CD4-positive, alpha-beta T cell (primary cell): ENCODE measurements around the gene KCNQ1OT1. TPM values are rescaled to one million over a fixed set of nuclear protein-coding genes. Genes with fewer than 3 reads are reported as not detected.

Experiments
- ATAC-seq: fragments of 200-7000 bp; cut with Tn5 transposase; one replicate; pipeline ENCODE4 v1.10.0; 2022; ENCODE audit warnings: mild to moderate bottlenecking; ENCODE audit not compliant: poor library complexity
- CTCF ChIA-PET: fragments of 350-600 bp; sonication (Branson Sonifier 250); formaldehyde crosslinking; loops from one replicate; lab custom pipeline; 2021; ENCODE audit warnings: antibody characterized with exemption, inconsistent platforms; lab: Charles Lee
- POLR2A ChIA-PET: fragments of 350-600 bp; sonication (Branson Sonifier 250); formaldehyde crosslinking; loops from one replicate; lab custom pipeline; 2021; ENCODE audit warnings: antibody characterized with exemption, inconsistent platforms; lab: Charles Lee
- DNase-seq, 14 experiments: peaks; one replicate each; pipeline ENCODE4 v3.0.0-alpha.2; 2013 to 2020; ENCODE audit warnings: mixed read lengths in 2 of 14
- H3K27ac ChIP-seq, 2 donors: one replicate each; pipeline versions ENCODE4 v1.5.1 to v1.7.0; 2013; ENCODE audit warnings: low read length in 2 of 2, low read depth in 1 of 2, mild to moderate bottlenecking in 1 of 2
- H3K27me3 ChIP-seq, 2 experiments: 1 replicate in 1 of 2; 2 replicates in 1 of 2; pipeline versions ENCODE4 v1.6.1 to v1.7.0; 2013; ENCODE audit warnings: low read length in 2 of 2, control low read depth in 1 of 2, mild to moderate bottlenecking in 1 of 2, moderate library complexity in 1 of 2; ENCODE audit not compliant: insufficient read depth in 2 of 2, control insufficient read depth in 1 of 2
- H3K36me3 ChIP-seq: one replicate; pipeline ENCODE4 v1.6.1; 2013; ENCODE audit warnings: low read length, control low read depth; ENCODE audit not compliant: insufficient read depth
- H3K4me1 ChIP-seq: one replicate; pipeline ENCODE4 v1.6.1; 2013; ENCODE audit warnings: low read length, control low read depth; ENCODE audit not compliant: insufficient read depth
- H3K4me3 ChIP-seq: one replicate; pipeline ENCODE4 v1.5.1; 2013; ENCODE audit warnings: mild to moderate bottlenecking, low read length, moderate library complexity
- H3K9me3 ChIP-seq, 2 experiments: 1 replicate in 1 of 2; 2 replicates in 1 of 2; pipeline versions ENCODE4 v1.6.1 to v1.7.0; 2013; ENCODE audit warnings: low read length in 2 of 2, mild to moderate bottlenecking in 2 of 2, control low read depth in 1 of 2, moderate library complexity in 1 of 2; ENCODE audit not compliant: control insufficient read depth in 1 of 2, insufficient read depth in 1 of 2
- H3K27ac Mint-ChIP-seq: one replicate; pipeline ENCODE4 v1.8.0; 2020; ENCODE audit warnings: mixed read lengths
- H3K27me3 Mint-ChIP-seq: one replicate; pipeline ENCODE4 v1.8.0; 2021; ENCODE audit warnings: mixed read lengths
- H3K36me3 Mint-ChIP-seq: one replicate; pipeline ENCODE4 v1.8.0; 2021; ENCODE audit warnings: low read depth, mixed read lengths
- H3K4me1 Mint-ChIP-seq: one replicate; pipeline ENCODE4 v1.8.0; 2021; ENCODE audit warnings: low read depth, mixed read lengths
- H3K4me3 Mint-ChIP-seq: one replicate; pipeline ENCODE4 v1.8.0; 2020; ENCODE audit warnings: mild to moderate bottlenecking, mixed read lengths
- H3K9me3 Mint-ChIP-seq: one replicate; pipeline ENCODE4 v1.8.0; 2020; ENCODE audit warnings: mixed read lengths
- CTCF ChIP-seq: fragments of 200-600 bp; IDR thresholded peaks from one replicate; pipeline ENCODE4 v1.8.0; 2022; ENCODE audit warnings: antibody characterized with exemption, mild to moderate bottlenecking
- intact Hi-C, 2 experiments: fragments of 100-400 bp; cut with DNase I in 1 of 2; cut with micrococcal nuclease in 1 of 2; formaldehyde crosslinking; loops; one replicate each; pipeline versions ENCODE4 v1.15.1 to v1.9.0; 2023 to 2025; cut with DNase I, micrococcal nuclease
- total RNA-seq, 174 experiments: library from RNA in 2 of 174; stranded (reverse) in 2 of 174; gene quantifications; one replicate each; pipeline ENCODE4 v1.2.3 and lab custom pipeline; 2021 to 2026

KCNQ1OT1 gene
- total RNA-seq, 2 experiments from 2014 or later, result 0.17 to 0.22 TPM

- Mint-ChIP-seq H3K27ac (no peak overlapping the region), H3K4me3 (no peak overlapping the region), H3K4me1 (peaks cover 15% of the 10 kb centered on the region), H3K27me3 (no peaks in the 10 kb centered on the region), H3K9me3 (no peaks in the 10 kb centered on the region), H3K36me3 (no peaks in the 10 kb centered on the region)
- POLR2A ChIA-PET, result interaction anchor here (0.6 kb wide), 1 partner anchor 960 kb away, joined by 3 read pairs; the partner anchor contains the start of gene KRTAP5-2
- CTCF ChIA-PET, result no interaction called here
- ATAC-seq (no peak), DNase-seq (no peak)
- intact Hi-C loops, result no loop called here
- H3K4me3 ChIP-seq, result no peak overlapping the region
- no peak overlapping the region for H3K27ac ChIP-seq
- TF ChIP-seq CTCF, result no peak
- H3K9me3 ChIP-seq, result no peaks in the 10 kb centered on the region
- H3K4me1 ChIP-seq, result peaks cover 14% of the 10 kb centered on the region
- no peaks in the 10 kb centered on the region for H3K27me3 ChIP-seq
- H3K36me3 ChIP-seq, result no peaks in the 10 kb centered on the region
Measured at GRCh38 chr11:2558397-2558796, 141.4 kb downstream of the KCNQ1OT1 start.

Other genes with a start within 250 kb of the KCNQ1OT1 start
- gene CDKN1C, start 185.8 kb upstream of the KCNQ1OT1 start, total RNA-seq, result 1 to 10 TPM; 1.9 to 2.5 TPM
- gene PHLDA2, start 229.4 kb upstream of the KCNQ1OT1 start, total RNA-seq, result 1 to 10 TPM; 1.1 to 1.3 TPM